VCaP (cell line): ENCODE data around the gene RNF150.

Experiments used
- H3K27ac ChIP-seq: fragments of 450-650 bp; 2 replicates; pipeline ENCODE4 v1.5.1; 2017
- CTCF ChIP-seq: fragments of 450-650 bp; conservative IDR thresholded peaks from 2 replicates; pipeline ENCODE4 v1.5.1; 2017; ENCODE audit warnings: mild to moderate bottlenecking, moderate library complexity

Gene RNF150

GRCh38 chr4:141075553-141075952, 57.7 kb downstream of the RNF150 start:
- TF ChIP-seq CTCF, result no peak

GRCh38 chr4:141074098-141074878, 59.0 kb downstream of the RNF150 start:
- no peak for TF ChIP-seq CTCF
- no peak overlapping the region for H3K27ac ChIP-seq

More at GRCh38 chr4:141075553-141075952, 57.7 kb downstream of the RNF150 start:
- H3K27ac ChIP-seq, result no peak overlapping the region

- no peak for TF ChIP-seq CTCF
- H3K27ac ChIP-seq, result no peak overlapping the region
These were observed 66.6 kb downstream of the RNF150 start for GRCh38 chr4:141066690-141067089.

GRCh38 chr4:141065872-141066271, 67.4 kb downstream of the RNF150 start:
- no peak for TF ChIP-seq CTCF
- H3K27ac ChIP-seq, result no peak overlapping the region

GRCh38 chr4:141062651-141063050, 70.6 kb downstream of the RNF150 start:
- no peak overlapping the region for H3K27ac ChIP-seq
- no peak for TF ChIP-seq CTCF

GRCh38 chr4:141058591-141059512, 74.4 kb downstream of the RNF150 start:
- no peak for TF ChIP-seq CTCF
- H3K27ac ChIP-seq, result no peak overlapping the region

- no peak for TF ChIP-seq CTCF
- no peak overlapping the region for H3K27ac ChIP-seq
These were observed 75.7 kb downstream of the RNF150 start for GRCh38 chr4:141057582-141057981.
